Activated CD8-positive, alpha-beta memory T cell treated with anti-CD3 and anti-CD28 coated beads, Interleukin-2, amount 50 U/mL, for 1 hour (primary cell): ENCODE measurements around the gene SPATA9.
"Not testable (repeated sequence)": the region's sequence is repeated elsewhere in the genome, so short reads cannot be mapped to it uniquely, and the experiment has no call there.

Experiments
- DNase-seq: peaks from one replicate; pipeline ENCODE4 v3.0.0-alpha.2; 2020; ENCODE audit errors: extremely low read depth

Gene SPATA9

DNA sequence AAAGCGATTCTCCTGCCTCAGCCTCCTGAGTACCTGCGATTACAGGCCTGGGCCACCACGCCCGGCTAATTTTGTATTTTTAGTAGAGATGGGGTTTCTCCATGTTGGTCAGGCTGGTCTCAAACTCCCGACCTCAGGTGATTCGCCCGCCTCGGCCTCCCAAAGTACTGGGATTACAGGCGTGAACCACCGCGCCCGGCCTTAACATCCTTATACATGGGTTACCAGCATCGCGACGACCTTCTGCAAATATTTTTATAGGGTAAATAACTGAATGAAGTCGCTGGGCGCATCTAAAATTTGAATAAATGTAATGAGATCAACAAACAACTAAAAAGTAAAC lies 36.6 kb downstream of the SPATA9 start:
- DNase-seq, result not testable (repeated sequence)

DNA sequence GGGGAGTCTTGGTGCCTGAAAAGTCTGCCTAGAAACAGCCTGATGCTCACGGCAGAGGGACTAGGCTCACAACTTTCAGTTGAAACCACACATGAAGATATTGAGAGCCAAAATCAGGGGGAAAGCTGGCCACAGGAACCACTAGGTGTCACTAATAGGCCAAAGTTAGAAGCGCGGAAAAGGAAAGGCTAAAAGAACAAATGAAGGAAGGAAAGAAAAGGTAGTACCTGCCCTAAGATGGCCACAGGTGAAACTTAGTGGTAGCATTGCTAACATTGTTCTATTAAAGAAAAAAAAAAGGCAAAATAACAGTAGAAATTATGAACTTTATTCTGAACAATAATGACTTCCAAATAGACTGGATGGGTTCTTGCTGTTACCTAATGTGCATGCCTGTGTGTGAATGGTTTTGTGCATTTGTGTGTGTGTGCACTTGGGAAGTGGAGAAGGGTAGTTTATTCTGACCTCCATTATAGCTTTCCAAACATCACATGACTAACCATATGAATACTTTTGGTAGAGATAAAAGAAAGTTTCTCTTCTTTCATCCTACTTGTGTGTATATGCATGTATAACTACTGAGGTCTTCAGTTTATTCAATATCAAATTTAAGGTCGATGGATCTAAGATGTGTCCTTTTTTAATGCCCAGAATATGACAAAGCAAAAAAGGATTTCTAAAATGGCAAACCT lies 38.3 kb downstream of the SPATA9 start:
- DNase-seq, result no peak

DNA sequence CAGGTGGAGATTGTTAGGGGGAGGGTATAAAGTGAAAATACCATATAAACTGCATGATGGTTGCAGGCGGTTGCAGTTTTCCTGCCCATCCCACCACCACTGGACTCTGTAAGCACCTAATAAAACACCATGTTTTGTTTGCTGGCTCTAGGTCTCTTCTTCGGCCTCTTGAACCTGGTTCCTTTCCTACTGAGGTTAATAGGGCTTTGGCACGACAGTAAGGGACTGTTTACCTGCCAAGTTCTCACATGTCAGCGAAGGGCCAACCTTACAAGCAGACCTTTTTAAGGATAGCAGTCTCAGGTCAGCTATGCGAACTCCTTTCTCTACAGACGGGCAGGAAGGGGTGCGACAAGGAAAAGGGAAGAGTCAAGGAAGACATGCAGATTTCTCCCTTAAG lies 39.6 kb downstream of the SPATA9 start:
- no peak for DNase-seq

DNA sequence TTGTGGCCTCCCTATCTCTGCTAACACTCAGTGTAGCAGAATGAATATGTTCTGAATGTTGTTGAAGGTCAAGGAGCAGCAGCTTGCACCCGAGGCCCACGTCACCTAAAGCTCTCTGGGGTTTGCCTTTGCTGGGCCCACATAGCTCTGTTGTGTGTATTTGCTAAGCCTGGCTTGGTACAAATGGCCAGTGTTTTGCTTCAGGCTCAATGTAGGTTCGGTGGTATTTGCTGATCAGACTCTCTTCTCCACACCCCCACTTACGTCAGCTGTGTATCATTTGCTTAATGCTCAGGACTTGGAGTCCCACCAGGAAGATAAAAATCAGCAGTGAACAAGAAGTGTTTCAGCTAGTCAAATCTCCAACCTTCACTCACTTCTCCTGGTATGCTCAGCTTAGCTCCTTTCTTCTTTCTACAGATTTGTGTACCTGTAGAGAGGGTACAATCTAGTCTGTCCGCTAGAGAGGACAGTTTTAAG lies 41.0 kb downstream of the SPATA9 start:
- DNase-seq, result no peak

DNA sequence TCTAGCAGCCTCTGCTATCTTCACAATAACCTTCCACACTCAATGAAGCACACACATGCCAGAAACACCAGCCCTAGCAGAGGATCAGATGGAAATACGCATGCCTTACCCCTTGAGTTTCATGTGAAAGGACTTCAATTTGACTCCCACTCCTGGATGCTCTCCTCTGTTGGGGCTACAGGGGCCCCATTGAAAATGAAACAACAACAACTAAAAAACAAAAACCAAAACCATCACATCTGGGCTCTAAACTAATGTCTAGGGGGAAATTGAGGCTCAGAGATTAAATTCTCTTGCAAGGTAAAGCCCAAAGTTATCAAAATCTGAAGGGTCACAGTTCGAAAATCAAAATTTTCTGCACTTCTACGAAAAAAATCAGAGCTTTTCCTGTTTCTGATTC lies 44.2 kb downstream of the SPATA9 start:
- DNase-seq, result no peak

DNA sequence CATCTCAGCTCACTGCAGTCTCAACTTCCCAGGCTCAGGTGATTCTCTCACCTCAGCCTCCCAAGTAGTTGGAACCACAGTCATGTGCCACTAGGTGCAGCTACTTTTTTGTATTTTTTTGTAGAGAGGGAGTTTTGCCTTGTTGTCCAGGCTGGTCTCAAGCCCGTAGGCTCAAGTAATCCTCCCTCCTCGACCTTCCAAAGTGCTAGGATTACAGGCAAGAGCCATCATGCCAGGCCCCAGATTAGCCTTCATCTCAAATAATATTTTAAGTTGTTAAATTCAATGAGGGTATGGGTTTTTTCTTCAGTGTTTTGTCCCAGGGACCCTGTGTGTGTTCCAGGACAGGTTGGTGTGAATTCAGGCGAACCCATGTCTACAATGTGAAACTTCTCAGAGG lies 48.7 kb downstream of the SPATA9 start:
- DNase-seq, result no peak

DNA sequence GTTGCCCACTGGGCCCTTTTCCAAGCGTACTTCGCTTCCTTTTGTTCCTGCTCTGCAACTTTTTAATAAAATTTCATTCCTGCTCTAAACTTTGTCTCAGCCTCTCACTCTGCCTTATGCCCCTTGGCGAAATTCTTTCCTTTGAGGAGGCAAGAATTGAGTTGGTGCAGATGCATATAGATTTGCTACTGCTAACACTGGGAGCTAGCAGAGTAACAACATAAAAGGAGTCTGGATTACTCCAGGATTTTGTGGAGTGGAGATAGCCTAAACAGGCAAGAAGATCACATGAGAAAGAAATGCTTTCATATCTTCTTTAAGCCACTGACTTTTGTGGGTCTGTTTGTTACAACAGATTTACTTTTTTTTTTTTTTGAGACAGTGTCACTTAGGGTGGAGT lies 49.1 kb downstream of the SPATA9 start:
- no peak for DNase-seq

DNA sequence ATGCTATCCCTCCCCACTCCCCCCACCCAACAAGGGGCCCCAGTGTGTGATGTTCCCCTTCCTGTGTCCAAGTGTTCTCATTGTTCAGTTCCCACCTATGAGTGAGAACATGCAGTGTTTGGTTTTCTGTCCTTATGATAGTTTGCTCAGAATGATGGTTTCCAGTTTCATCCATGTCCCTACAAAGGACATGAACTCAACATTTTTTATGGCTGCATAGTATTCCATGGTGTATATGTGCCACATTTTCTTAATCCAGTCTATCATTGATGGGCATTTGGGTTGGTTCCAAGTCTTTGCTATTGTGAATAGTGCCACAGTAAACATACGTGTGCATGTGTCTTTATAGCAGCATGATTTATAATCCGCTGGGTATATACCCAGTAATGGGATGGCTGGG lies 49.8 kb downstream of the SPATA9 start:
- not testable (repeated sequence) for DNase-seq

DNA sequence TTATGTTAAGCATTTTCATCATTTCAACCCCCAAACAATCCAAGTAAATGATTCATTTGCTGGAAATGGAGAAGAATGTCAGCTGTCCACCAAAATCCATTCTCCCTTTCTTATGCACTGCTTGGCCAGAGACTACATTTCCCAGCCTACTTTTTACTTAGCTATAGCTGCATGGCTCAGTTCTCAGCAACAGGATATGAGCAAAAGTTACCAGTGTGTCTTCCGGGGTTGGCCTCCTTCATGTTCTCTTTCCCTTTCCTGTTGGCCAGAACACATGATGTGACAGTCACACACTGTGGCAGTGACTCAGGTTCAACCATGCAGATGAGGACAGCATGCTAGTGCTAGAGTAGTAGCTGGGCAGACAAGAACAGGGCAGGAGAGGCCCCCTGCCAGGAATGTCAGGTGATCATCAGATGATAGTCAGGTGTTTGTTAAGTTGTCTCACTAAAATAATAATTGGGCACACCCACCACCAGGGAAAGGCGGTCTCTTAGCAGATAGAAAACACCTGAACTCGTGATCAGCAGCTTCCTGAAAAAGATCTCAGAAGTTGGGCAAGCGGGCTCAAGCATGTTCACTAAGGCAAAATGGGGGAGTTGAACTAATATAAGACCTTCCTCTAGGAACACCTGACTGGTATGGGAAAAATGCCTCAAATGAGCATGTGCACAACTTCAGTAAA lies 50.7 kb downstream of the SPATA9 start:
- no peak for DNase-seq

DNA sequence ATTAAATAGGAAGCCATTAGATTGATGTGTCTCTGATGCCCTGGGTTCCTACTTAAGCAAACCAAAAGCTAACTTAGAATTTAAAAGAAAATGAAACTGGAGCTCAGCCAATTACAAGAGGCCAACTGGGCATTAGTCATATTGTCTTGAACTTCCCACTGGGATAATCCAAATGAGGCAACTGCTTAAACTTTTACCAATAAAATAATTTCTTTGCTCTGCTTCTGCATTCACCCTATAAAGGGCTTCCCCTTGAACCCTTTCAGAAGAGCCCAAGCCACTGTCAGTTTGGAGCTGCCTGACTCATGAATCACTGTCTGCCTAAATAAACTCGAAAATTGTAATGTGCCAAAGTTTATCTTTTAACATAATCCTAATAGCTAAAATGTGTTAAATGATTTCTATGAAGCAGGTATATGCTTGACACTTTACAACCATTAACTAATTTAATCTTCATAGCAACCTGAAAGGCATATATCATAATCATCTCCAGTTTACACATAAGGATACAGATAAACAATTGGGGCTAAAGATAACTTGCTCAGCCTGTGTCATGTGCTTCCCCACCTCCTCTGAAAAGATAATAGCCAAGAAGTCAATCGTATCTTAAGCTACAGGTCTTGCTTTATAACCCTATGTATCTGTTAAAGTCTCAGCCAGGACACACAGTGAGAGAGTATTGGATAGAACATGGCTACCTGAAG lies 51.4 kb downstream of the SPATA9 start:
- no peak for DNase-seq

DNA sequence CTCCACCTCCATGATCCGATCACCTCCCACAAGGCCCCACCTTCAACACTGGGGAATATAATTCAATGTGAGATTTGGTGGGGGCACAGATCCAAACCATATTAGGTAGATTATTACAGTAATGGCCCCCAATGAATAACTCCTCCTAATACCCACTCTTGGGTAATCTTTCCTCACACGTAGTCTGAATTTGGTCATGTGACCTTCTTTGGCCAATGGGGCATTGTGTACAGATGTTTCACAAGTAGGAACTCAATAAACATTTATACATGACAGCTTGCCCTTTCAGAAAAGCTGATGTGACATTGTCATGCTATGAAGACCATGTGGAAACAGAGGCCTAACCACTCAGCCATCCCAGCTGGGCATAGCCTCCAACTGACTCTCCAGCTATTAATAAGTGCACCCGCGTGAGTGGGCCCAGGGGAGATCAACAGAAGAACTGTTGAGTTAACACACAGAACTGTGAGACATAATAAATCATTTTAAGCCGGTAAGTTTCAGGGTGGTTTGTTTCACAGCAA lies 52.3 kb downstream of the SPATA9 start:
- DNase-seq, result no peak

DNA sequence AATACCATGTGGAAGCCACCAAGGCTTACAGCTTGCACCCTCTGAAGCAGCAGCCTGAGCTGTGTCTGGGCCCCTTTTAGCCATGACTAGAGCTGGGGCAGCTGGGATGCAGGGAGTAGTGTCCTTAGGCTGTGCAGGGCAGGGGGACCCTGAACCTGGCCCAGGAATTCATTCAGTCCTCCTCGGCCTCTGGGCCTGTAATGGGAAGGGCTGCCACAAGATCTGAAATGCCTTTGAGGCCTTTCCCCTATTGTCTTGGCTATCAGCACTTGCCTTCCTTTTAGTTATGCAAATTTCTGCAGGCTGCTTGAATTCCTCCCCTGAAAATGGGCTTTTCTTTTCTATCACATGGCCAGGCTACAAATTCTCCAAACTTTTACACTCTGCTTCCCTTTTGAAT lies 53.9 kb downstream of the SPATA9 start:
- no peak for DNase-seq

DNA sequence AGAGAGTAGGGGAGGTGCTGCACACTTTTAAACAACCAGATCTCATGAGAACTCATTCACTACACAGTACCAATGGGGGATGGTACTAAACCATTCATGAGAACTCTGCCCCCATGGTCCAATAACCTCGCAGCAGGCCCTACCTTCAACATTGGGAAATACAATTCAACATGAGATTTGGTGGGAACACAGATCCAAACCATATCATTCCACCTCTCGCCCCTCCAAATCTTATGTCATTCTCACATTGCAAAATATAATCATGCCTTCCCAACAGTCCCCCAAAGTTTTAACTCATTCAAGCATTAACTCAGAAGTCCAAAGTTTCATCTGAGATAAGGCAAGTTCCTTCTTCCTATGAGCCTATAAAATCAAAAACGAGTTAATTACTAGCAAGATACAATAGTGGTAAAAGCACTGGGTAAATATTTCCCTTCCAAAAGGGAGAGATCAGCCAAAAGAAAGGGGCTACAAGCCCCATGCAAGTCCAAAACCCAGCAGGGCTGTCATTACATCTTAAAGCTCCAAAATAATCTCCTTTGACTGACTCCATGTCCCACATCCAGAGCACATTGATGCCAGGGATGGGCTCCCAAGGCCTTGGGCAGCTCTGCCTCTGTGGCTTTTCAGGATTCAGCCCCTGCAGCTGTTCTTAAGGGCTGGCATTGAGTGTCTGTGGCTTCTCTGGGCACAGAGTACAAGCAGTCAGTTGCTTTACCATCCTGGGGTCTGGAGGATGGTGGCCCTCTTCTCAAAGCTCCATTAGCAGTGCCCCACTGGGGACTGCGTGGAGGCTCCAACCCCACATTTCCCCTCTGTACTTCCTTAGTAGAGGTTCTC lies 54.6 kb downstream of the SPATA9 start:
- DNase-seq, result no peak

DNA sequence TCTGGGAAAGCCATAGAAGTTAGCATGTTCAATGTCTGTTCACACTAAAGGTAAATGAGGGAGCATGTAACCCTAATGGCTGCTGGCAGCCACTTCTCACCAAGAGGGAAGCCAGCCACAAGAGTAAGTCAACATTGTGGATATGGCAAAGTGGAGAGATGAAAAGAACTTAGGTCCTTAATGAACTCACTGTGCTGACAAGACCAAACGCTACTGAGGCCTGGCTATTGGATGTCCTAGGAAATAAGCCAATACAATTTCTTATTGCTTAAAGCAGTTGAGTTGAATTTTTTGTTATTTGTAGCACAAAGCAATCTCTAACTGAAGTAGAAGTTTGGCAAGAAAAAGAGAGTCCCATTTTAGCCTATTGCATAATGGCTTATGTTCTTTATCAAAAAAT lies 56.1 kb downstream of the SPATA9 start:
- DNase-seq, result no peak

DNA sequence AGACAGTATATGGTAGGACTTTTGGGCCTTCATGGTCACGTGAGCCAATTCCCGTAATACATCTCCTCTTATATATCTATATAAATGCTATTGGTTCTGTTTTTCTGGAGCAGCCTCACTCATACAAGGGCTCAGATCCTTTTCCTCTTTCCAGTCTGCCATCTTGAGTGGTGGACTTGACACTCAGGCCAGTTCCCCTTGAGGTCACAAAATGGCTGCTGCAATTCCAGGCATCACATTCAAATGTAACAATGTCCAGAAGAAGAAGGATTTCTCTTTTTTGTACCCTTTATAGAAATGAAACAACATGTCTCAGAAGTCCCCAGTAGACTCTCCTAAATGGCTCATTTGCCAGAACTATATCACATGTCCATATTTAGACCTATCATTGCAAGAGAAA lies 58.4 kb downstream of the SPATA9 start:
- no peak for DNase-seq

DNA sequence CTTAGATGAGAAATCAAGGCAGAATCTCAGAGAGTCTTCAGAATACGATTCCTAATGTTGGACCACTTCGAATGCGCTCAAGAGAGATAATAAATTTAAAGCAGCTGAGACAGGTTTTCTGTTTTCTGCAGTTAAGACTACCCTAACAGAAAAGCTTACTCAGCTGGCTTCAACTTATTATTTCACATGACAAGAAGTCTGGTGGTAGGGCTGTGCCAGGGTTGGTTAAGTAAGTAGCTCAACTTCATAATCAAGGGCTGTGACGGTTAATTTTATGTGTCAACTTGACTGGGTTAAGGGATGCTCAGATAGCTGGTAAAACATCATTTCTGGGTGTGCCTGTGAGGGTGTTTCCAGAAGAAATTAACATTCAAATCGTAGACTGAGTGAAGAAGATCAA lies 59.1 kb downstream of the SPATA9 start:
- no peak for DNase-seq

DNA sequence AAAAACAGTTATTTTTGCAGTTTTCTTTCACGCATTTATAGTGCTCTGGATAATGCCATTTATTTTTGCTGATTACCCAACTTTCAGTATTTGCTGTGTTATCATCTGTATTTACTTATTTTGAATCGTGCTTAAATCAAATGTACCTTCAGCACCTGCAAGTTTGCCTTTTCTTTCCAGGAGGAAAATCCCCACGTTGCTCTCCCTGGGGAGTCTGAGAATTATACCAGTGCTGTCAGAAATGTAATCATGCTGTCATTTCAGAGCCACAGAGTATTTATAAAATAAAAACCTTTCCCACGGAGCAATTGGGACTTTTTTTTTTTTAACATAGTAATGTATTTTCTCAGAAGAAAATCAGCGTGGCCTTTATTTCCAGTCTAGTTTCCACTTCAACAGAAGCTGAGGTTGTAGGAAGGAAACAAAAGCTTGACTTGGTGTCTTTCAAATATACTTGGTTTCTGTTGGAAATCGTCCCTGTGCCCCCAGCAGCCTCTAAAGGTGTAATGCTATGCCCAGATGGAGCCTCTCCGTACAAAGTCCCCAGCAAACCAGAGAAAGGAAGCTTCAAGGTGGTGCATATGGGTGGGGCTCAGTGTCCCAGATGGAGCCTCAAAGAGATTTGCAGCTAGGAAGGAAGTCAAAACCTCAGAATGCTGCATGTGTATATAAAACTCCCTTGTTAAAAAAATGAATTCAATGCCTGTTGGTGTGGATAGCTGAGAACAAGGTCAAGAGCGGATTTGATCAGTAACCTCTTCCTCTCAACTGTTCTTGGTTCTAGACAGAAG lies 60.8 kb downstream of the SPATA9 start:
- DNase-seq, result no peak

DNA sequence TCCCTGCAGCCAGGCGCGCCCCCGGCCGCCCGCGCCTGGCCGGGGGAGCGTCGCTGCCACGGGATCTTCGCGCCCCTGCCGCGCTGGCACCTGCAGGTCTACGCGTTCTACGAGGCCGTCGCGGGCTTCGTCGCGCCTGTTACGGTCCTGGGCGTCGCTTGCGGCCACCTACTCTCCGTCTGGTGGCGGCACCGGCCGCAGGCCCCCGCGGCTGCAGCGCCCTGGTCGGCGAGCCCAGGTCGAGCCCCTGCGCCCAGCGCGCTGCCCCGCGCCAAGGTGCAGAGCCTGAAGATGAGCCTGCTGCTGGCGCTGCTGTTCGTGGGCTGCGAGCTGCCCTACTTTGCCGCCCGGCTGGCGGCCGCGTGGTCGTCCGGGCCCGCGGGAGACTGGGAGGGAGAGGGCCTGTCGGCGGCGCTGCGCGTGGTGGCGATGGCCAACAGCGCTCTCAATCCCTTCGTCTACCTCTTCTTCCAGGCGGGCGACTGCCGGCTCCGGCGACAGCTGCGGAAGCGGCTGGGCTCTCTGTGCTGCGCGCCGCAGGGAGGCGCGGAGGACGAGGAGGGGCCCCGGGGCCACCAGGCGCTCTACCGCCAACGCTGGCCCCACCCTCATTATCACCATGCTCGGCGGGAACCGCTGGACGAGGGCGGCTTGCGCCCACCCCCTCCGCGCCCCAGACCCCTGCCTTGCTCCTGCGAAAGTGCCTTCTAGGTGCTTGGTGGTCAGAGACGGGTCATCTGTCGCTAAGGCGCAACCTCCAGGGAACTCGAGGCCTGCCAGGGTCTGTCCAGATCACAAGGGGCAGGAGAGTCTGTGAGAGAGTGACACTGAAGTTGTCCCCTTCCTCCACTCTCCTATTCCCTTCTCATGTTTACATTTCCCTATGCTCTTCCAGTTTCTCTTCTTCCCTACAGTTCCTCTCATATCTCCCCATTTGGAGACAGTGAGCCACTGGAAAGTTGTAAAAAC lies 61.6 kb downstream of the SPATA9 start:
- DNase-seq, result no peak

DNA sequence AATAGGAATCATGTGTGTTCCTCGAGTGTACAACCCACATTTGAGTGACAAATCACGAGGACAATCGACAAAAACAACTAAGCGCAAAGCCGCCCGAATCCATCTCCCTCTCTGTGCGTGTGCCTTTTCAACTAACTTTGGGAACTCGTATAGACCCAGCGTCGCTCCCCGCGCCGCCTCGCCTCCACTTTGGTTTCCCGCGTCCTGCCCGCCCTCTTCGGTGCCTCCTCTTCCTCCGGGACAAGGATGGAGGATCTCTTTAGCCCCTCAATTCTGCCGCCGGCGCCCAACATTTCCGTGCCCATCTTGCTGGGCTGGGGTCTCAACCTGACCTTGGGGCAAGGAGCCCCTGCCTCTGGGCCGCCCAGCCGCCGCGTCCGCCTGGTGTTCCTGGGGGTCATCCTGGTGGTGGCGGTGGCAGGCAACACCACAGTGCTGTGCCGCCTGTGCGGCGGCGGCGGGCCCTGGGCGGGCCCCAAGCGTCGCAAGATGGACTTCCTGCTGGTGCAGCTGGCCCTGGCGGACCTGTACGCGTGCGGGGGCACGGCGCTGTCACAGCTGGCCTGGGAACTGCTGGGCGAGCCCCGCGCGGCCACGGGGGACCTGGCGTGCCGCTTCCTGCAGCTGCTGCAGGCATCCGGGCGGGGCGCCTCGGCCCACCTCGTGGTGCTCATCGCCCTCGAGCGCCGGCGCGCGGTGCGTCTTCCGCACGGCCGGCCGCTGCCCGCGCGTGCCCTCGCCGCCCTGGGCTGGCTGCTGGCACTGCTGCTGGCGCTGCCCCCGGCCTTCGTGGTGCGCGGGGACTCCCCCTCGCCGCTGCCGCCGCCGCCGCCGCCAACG lies 62.5 kb downstream of the SPATA9 start, which contains the start of gene GPR150:
Gene GPR150, plus strand, starts transcription at position 58 of the 840 bp plus-strand sequence. Its CDS starts 189 bp downstream, at position 247.
- DNase-seq, result no peak
